ENCODE data around the gene SMURF2.
"Not testable (repeated sequence)": the region's sequence is repeated elsewhere in the genome, so short reads cannot be mapped to it uniquely, and the experiment has no call there.

GRCh38 chr17:64664299-64664981, 2.3 kb upstream of the SMURF2 start:
- not testable (repeated sequence) for TF ChIP-seq CTCF (IDR thresholded peaks at IDR 0.05 in 2 of 3, conservative IDR thresholded peaks at IDR 0.05 in 1 of 3; ENCODE audit: borderline replicate concordance in 1 of 3, insufficient read depth in 1 of 3, low read depth in 2 of 3, low read length in 2 of 3); POLR2AphosphoS5 (IDR thresholded peaks at IDR 0.05; ENCODE audit: low read depth, low read length); REST (IDR thresholded peaks at IDR 0.05; ENCODE audit: low read depth); EZH2 (IDR thresholded peaks at IDR 0.05); ZBTB33 (IDR thresholded peaks at IDR 0.05; ENCODE audit: extremely low read depth, insufficient replicate concordance, low read length); POLR2A (IDR thresholded peaks at IDR 0.05; ENCODE audit: borderline replicate concordance, extremely low read depth, insufficient read depth, insufficient read length); ATF3 (IDR thresholded peaks at IDR 0.05)
- TF ChIP-seq JUND (IDR thresholded peaks at IDR 0.05) (peak; percentile 55), CEBPB (IDR thresholded peaks at IDR 0.05; ENCODE audit: low read depth) (peak; percentile 26; the same call in 1 of the 2 replicates), SP1 (IDR thresholded peaks at IDR 0.05; ENCODE audit: low read depth) (peak; percentile 51), RAD21 (IDR thresholded peaks at IDR 0.05; ENCODE audit: low read depth) (peak; percentile 2; the same call in 1 of the 2 replicates)

Data from HCT116 (cell line).